Retina (tissue), 1 donor: ENCODE measurements around the gene CELF4.

Source experiments
- DNase-seq: peaks from one replicate; pipeline ENCODE4 v3.0.0-alpha.2; 2016

Gene CELF4

DNA sequence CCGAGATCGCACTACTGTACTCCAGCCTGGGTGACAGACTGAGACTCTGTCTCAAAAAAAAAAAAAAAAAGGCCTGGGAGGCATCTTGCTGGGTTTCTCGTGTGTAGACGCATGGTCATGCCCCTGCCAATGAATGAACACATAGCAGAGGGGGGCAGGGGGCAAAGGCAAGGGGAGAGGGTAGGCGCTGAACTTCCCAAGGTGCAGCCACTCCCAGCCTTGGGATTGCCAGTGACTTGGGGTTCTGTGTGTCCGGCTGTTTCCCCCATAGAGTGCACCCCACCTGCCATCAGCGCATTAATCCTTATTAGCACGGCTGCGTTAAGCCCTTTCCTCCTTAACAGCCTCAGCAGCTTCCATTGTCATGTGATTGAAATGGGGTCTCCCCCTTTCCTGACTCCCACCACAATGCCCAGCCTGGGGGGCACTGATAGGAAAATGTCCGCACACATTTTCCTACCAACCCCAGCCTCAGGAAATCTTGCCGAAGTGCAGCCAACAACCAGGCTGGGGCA is 225.8 kb downstream of the CELF4 start:
- no peak for DNase-seq

DNA sequence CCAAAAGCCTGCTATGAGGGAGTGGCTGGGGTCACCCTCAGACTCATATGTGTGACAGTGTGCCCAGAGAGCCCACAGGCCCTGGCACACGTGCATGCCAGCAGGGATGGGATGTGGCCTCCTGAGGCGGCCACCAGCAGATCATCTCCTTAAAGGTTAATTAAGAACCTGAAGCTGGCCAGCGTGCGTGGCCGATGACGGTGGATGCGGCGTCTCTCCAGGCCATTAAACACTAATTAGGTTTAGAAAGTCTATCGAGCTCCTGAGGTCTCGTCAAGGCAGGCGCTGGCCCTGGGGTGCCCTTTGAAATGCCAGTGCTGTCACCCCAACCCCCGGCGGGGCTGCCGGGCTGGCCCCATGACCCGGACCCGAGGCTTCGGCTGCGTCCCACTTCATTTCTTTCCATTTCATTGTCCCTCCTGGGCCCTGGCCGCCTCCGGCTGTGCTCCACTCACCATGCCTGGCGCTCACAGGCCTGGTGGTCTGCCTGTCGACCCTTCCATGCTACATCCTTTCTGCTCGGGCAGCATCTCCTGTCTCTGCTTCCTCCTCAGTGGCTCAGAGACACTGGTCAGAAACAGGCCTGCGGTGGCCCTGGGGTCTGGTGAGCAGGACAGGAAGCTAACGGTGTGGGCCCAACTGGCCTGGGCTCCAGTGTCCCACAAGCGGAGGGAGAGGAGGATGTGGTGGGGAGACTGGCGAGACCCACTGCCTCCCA is 228.9 kb downstream of the CELF4 start:
- peak; percentile 48 for DNase-seq

DNA sequence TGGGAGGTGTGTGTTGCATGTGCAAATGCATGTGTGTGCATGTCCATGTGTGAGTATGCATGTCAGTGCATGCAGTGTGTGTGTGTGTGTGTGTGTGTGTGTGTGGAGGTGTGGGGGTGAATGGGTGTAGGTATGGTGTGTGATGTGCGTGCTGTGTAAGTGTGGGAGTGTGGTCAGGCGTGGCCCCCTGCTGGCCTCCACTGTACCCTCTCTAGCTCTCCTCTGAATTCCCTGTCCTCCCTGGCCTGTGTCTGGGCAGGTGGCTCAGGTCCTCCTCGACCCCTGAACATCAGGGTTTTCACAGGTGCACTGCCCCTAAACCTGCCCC is 230.2 kb downstream of the CELF4 start:
- DNase-seq: no peak

DNA sequence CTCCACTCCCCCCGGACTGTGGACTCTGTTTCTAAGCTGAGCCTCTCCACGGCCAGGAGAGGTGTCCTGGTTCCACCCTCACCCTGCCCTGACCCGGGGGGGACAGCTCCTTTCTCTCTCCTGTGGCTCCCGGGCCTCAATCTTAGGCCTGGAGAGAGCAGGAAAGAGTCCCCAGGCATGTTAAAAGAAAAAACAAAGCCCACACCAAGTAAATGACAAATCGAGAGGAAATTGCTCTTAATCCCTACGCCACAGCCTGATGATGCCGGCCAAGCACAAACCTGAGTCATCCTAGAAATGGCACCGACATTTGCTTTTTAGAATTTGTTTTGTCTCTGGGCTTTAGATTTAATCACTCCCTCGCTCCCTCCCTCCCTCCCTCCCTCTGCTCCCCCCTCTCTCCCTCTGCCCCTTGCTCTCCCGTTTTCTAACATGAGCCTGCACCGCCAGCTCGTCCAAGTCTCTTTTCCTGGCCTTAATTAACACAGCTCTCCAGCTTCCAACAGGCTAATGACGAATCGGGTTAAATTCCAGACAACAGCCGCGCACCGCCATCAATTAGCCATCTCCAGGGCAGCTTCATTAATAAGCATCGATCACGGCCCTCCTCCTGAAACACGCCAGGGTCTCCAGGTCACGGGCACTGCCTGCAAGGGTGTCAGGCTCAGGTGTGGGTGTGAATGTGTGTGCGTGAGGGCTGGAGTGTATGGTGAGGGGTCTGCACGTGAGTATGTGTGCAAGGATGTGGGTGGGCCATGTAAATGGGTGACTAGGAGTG is 230.8 kb downstream of the CELF4 start:
- peak; percentile 70 for DNase-seq

DNA sequence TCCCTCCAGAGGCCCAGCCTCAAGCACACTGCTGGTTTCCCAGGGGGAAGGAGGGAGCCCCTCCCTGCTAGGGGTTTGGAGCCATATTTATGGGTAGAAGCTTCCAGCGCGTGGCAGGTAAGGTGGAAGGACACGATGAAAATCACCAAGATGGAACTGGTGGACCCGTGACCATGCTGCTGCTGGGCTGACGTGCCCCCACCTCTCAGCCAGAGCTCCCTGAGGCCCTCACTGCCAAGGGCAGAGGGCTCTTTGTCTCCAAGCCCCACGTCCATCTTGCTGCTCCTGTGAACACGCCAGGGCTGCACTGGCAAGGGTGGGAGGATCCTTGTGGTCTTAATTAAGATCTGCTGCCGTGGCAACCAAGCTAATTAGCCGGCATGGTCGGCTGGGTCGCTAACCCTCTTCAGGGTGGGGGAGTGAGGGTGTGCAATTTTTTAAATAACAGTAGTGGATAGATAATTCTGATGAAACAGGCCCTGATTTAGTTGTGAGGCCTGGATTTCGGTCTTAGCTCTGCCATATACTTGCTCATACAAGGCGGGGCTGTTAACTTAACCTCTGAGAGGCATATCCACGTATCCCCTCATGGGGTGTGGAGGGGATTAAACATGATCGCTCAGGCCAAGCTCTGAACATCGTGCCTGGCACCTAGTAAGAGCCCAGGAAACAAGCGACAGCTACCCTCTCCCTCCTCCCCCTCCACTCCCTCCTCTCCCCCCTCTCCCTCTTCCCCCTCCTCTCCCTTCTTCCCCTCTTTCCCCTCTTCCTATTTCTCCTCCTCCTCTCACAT is 232.8 kb downstream of the CELF4 start:
- peak; percentile 74 for DNase-seq

DNA sequence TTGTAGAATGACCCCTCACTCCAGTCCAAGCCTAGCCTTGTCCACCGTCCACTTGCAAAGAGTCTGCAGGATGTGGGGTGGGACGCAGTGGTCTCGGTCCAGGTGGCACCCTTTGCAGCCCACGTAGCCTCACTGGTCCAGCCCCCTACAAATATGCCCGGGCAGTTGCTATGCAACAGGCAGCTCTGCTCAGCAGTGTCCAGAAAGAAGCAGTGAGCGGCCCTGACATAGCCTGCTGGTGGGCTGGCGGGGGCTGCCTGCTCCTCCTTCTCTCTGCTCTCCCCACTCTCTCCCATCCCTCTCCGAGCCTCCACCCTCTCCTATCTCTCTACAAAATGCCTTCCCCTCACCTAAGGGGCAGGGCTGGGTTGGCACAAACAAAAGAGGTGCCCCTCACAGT is 233.4 kb downstream of the CELF4 start:
- DNase-seq: no peak

DNA sequence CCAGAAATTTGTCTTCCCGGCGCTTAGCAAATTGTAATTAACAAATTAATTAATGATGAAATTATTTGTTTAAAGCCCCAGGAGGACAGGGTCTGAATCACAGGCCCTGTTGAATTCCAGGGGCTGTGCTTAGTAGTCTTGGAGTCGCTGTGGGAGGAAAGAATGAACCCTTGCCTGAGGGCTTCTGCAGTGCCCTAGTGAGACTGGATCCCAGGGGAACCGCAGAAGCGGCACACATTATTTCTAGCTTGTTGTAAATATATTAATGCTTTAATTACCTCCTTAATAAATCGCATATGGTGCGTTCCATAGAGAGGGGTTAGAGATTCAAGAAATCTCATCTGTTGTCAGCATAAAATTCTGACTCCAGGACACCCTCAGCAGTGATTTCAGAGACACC is 235.4 kb downstream of the CELF4 start:
- no peak for DNase-seq

DNA sequence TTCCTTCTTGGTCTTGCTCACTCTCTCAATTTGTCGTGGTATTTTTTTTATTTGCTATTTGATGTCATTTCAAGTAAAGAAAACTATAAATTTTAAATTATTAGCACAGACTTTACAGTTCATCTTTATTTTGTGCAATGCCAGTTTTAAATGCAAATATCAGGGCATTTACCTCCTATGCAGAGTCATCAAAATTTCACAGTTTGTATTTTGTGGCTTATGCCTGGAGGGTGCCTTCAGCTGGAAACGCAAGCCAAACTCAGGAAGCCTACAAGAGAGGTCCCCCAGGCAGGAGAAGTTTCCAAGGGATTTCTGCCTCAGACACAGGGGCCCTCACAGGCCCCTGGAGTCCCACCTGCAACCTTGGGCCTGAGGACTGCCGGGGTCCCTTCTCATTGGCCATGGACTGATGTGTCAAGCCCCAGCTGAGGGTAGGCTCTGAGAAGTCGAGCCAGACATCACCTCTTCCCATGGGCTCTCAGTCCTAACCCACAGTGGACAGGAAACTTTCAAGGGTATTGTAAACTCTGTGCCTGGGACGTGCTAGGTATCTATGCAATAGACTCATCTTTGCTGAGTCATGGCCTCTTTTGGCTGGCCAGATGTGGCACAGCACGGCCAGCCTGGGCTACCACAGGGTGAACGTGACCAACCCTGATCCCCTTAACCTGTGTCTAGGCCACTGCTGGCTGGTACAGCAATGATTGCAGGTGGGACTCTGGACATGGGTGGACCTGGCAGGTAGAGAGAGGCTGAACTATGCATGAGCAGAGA is 236.5 kb downstream of the CELF4 start:
- DNase-seq: no peak

DNA sequence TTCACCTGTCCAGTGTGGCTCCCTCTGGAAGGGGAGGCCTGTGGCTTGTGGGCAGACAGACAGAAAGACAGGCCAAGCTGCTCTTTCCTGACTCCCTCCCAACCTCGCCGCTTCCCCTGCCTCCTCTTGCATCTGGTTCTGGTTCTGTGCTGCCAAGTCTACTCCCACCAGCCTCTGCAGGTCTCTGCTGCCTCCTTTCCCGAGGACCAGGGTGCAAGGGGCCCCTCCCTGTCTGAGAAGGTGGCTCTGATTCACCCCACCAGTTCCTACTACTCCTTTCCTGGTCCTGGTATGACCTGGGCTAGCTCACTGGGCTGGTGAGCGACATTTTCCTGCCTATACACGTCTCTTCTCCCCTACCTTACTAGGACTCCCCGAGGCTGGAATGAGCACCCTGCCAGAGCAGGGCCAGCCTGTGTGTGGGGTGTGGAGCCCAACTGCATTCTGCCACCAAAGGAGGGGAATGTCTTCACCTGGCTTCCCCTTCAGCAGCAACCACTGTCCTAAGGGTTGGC is 238.5 kb downstream of the CELF4 start:
- DNase-seq: no peak

DNA sequence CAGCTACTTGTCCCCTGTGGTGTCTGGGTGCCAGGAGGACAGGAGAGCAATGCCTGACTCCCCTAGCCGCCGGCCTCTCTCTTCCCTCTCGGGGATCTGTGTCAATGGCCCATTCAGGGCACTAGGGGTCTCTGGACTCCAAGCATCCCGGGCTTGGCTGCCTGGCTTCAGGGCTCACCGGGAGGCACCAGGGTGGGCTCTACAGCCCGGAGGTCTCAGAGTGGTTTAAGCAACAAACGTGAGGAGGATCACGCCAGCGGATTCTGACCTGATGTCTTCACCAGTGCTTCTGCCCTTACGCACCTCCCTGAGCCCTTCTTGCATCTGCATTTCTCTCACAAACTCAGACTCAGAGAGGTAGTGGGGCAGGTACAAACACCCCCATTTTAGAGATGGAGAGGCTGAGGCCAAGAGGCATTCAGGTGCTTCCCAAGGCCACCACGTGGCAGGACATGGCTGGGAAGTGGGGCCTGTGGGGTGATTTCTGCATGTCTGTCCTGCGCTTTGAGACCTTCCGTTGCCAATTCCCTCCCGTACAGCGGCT is 243.0 kb downstream of the CELF4 start:
- peak; percentile 86 for DNase-seq

DNA sequence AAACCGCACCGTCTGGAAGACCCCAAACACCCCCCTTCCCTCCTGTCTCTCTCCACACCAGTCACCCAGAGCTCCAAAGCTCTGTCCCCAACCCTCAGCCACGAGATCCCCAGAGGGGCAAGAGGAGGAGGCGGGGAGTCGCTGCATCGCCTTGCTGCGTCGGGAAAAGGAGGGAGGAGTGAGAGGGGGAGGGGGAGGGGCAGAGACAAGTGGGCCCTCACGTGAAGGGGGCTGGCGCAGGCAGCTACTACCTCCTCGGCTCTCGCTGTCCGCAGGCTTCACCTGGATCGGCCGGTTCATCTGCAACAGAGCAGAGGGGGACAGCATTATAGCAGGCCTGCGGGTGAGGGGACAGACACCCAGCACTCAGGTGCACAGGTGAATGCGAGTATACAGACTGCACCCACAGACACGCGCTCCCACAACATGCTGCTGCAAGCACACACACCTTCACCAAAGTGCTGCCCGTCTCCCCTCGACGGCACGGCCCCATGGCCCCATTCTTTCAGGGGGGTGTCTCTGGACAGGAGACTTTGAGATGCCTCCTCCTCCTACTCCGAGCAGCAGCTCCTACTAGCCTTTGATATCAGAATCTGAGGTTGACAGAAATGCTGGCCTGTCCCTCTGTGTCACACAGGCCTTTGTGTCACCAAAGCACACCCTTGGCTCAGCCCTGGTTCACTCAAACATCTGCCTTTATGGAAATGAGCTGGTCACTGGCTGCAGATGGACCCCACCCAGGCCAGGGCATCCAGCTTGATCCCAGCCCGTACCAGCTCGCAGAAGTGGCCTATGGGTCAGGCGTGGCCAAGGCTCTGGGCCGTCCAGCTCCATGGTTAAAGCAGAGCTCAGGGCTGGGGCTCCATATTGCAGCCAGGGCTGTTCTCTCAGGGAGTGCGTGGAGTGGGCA is 243.8 kb downstream of the CELF4 start:
- DNase-seq: no peak

DNA sequence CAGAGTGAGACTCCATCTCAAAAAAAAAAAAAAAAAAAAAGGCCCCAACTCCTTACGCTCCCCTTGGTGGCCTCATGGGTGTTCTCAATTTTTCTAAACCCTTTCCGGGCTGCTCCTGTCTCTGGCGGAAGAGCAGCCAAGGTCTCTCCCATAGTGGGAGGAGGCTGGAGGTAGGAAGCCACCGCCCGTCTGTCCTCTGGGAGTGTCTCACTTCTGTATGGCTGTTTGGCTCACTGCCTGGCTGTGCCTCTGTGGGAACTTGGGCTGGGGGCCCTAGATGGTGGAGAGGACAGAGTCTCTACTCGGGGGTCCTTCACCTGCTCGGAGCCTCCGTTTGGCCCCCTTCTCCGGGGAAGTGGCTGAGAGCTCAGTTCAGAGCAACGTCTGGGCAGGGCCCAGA is 245.3 kb downstream of the CELF4 start:
- DNase-seq: no peak

DNA sequence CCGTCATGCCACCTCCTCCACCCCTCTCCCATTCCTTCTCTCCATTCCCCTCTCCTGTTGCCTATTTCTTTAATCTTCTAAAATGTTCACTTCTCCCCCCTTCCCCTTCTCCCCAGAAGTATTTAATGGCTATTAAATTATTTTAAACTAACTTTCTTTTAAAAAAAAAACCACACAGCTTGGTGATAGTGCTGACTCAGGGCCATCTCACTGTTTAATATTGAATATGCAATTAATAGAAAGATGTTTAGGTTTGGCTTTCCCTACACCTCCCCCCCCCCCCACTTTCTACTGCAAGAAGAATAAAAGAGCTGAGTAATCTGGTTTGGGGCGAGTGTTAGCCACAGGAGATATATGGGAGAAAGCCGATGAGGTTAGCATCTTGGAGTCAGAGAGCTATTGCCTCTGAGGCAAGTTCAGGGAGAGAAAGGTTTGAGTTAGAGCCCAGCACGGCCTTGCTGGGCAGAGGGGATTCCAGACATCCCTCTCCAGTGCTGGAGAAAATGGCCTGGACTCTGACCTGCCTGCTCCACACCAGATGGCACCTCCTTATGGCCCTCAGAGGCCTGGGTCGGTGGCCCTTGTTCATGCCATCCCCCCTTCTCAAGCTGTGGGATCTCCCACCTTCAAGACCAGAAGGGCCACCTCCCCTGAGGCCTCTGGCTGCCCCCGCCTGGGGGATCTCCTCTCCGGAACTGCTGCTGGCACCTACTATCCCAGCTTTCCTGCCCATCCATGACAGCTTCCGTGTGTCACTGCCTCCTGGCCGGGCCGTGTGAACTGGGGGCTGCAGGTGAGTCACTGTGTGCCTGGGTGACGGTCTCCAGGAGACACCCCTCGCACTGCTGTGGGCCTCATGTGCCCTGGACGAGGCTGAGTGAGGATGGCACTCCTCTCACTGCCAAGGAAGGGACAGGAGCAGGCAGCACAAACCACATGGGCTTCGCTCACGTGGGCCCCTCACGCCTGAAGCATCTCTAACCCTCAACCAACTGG is 246.9 kb downstream of the CELF4 start:
- no peak for DNase-seq

DNA sequence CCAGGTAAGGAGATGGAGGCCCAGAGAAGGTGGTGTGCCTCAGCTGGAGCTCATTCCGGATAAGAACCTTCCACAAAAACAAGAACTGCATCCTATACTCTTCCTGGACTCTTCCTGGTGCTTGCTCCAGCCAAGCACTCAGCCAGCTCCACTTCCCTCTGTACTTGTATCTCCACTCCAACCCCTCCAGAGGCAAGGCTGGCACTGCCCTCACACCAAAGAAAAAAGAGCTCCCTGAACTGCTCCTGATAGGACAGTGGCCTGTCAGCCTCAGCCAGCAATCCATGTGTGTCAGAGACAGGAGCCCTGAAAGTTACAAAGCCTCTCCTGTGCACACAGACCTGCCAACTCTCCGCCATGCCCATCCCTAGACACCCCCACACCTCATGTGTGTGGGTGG is 248.1 kb downstream of the CELF4 start:
- DNase-seq: no peak

DNA sequence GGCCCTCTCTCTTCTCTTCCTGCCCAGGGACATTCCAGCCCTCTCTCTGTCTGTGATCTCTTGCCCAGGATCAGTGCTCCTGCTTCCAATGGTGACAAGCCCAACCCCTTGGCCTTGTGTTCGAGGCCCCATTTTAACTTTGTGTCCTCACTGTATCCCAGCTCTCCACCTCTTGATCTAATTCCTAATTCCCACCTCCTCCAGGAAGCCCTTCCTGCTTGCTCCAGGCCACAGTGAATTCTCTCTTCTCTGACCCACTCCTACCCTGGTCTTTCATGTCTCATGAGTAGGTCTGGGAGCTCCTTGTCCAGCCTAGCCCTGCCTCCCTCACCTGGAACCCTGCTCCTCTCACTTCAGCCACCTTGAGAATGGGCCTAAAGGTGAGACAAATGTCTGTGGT is 249.1 kb downstream of the CELF4 start:
- DNase-seq: no peak

DNA sequence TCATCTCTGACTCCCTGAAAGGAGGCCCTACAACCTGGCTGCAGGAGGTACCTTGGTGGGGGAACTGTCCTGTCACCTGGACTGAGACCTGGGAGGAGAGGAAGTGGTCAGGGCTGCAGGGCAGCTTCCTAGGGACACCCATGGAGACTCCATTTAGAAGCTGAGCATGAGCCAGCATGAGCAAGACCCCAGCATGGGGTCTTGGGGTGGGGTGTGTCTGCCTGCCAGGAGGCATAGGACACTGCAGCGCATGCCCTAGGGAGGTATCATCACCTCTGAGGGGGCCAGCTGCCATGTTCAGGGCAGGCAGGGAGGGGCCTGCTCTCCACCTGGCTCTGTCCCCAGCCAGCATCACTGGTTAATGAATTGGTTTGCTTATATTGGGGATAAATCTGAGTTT is 249.7 kb downstream of the CELF4 start:
- DNase-seq: no peak

DNA sequence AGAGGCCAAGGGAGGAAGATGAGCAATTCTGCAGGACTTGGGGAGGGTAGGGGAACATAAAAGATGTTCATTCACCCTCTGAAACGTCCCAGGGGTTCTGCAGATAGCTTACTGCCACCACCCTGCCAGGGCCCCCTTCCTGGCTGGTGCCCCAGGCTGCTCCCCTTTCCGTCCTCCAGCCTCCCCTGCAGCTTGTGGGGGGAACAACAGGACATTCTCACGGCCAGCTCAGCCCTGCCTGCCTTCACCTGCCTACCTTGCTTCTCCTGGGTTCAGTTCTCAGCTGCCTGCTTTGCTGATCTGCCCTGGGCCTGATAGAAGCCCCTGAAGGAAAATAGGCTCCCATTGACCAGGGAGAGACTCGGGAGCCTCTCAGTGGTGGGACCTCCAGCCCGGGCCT is 251.1 kb downstream of the CELF4 start:
- DNase-seq: no peak

DNA sequence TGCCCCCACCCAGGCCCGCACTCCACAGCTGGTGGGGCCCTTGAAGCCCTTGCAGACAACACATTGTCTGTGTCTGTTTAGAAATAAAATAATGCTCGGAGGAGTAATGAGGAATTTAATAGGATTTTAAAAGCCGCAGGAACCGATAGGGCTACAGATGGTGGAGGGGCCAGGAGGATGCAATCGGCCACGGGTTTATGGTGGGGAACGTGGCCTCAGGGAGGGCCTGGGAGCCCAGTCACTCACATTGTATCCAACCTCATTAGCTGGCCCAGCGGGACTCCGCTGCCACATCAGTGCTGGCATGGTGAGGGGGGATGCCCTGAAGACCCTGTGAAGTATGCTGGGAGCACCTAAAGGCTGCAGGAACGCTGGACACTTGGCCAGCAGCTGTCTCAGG is 252.0 kb downstream of the CELF4 start:
- DNase-seq: no peak

DNA sequence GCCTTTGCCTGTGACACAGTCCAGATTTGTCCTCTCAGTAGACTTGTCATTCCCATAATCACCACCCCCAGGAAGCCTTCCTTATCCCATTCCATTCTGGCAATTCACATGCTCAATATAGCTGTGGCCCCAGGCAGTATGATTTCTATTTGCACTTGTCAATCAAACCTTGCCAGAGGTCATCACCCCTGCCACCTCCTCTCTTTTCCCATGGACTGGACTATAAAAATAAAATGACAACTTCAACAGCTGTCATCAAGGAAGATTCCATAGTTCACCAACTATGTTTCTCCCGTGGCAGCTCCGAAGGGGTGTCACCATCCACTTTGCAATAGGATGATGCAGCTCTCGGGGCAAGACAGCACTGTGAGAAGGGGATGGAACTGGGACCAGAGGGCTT is 255.7 kb downstream of the CELF4 start:
- DNase-seq: no peak

DNA sequence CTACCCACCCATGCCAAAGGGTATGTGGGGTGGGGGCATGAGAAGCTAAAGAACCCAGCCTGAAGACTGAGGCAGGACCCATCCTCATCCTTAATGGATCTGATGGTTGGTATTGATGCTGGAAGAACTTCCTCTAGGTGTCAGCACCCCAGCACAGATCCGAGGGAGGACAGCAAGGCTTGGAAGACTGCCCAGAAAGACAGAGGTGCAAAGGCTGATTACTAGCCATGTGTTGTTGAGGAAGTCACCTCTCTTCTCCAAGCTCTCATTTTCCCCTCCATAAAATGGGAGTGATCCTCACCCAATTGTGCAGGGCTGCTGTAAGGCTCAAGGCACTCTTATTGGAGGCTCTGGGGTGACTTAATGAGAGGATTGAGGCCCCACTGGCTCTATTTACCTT is 256.5 kb downstream of the CELF4 start:
- DNase-seq: no peak
